IMR-90 (cell line): ENCODE data around the gene EPB41L1. TPM values are rescaled to one million over a fixed set of nuclear protein-coding genes. Genes with fewer than 3 reads are reported as not detected.

Source experiments
- ATAC-seq: fragments of 200-7000 bp; cut with Tn5 transposase; 2 replicates; pipeline ENCODE4 v1.9.1; 2020; ENCODE audit warnings: low read depth, mild to moderate bottlenecking, moderate library complexity
- BruUV-seq: library from RNA; stranded (reverse); fragments of 400-500 nt; replicated peaks from 2 replicates; lab custom pipeline; 2021; lab: Mats Ljungman, UMichigan
- CTCF ChIA-PET: fragments of 300-600 bp; formaldehyde crosslinking; extraction: SDS; loops from one replicate; lab custom pipeline; 2021; ENCODE audit warnings: antibody characterized with exemption; lab: Yijun Ruan, JAX
- POLR2A ChIA-PET: fragments of 300-600 bp; sonication (Branson Sonifier 250); formaldehyde crosslinking; loops from one replicate; lab custom pipeline; 2022; ENCODE audit warnings: antibody characterized with exemption; ENCODE audit not compliant: unreplicated experiment; lab: Charles Lee
- DNase-seq: peaks from one replicate; pipeline ENCODE4 v3.0.0; 2013
- H2AFZ ChIP-seq: replicated peaks from 2 replicates; pipeline ENCODE3; 2013; ENCODE audit warnings: low read length, mild to moderate bottlenecking; ENCODE audit not compliant: poor library complexity
- H2AK5ac ChIP-seq: 2 replicates; pipeline ENCODE4 v1.6.1; 2013; ENCODE audit warnings: low read depth, low read length, inconsistent platforms
- H2AK9ac ChIP-seq: replicated peaks from 2 replicates; pipeline ENCODE3; 2013; ENCODE audit warnings: mild to moderate bottlenecking, low read depth, low read length, moderate library complexity; ENCODE audit not compliant: poor library complexity
- H2BK120ac ChIP-seq: 2 replicates; pipeline ENCODE4 v1.6.1; 2013; ENCODE audit warnings: low read depth, low read length, inconsistent platforms
- H2BK15ac ChIP-seq: 3 replicates; pipeline ENCODE4 v1.6.1; 2013; ENCODE audit warnings: low read depth, low read length, inconsistent platforms
- H2BK20ac ChIP-seq: 2 replicates; pipeline ENCODE4 v1.6.1; 2013; ENCODE audit warnings: low read depth, mild to moderate bottlenecking, inconsistent platforms, low read length, moderate library complexity
- H2BK5ac ChIP-seq: 2 replicates; pipeline ENCODE4 v1.6.1; 2013; ENCODE audit warnings: mild to moderate bottlenecking, low read depth, low read length, inconsistent platforms; ENCODE audit not compliant: poor library complexity, severe bottlenecking
- H3K14ac ChIP-seq: replicated peaks from 2 replicates; pipeline ENCODE4 v1.6.1; 2013; ENCODE audit warnings: low read depth, low read length, inconsistent platforms
- H3K18ac ChIP-seq: 2 replicates; pipeline ENCODE4 v1.6.1; 2013; ENCODE audit warnings: low read depth, low read length, control low read depth
- H3K23ac ChIP-seq: 2 replicates; pipeline ENCODE4 v1.6.1; 2013; ENCODE audit warnings: low read depth, low read length, inconsistent platforms
- H3K27ac ChIP-seq: 2 replicates; pipeline ENCODE4 v1.5.1; 2013; ENCODE audit warnings: mild to moderate bottlenecking, control low read depth, low read length; ENCODE audit not compliant: insufficient read depth
- H3K27me3 ChIP-seq: 2 replicates; pipeline ENCODE4 v1.6.1; 2013; ENCODE audit warnings: low read length; ENCODE audit not compliant: control insufficient read depth, insufficient read depth
- H3K36me3 ChIP-seq: 2 replicates; pipeline ENCODE4 v1.6.1; 2013; ENCODE audit warnings: low read length, mixed read lengths; ENCODE audit not compliant: control insufficient read depth, insufficient read depth
- H3K4ac ChIP-seq: 2 replicates; pipeline ENCODE4 v1.6.1; 2013; ENCODE audit warnings: low read depth, low read length, inconsistent platforms
- H3K4me1 ChIP-seq: 2 replicates; pipeline ENCODE4 v1.6.1; 2013; ENCODE audit warnings: low read length, mixed read lengths; ENCODE audit not compliant: control insufficient read depth, insufficient read depth
- H3K4me2 ChIP-seq: 2 replicates; pipeline ENCODE4 v1.6.1; 2013; ENCODE audit warnings: low read depth, mild to moderate bottlenecking, control low read depth, low read length, moderate library complexity
- H3K4me3 ChIP-seq: 2 replicates; pipeline ENCODE4 v1.5.1; 2013; ENCODE audit warnings: low read depth, mild to moderate bottlenecking, control low read depth, low read length, moderate library complexity; ENCODE audit not compliant: insufficient read depth
- H3K56ac ChIP-seq: 2 replicates; pipeline ENCODE4 v1.6.1; 2013; ENCODE audit warnings: low read length, inconsistent platforms; ENCODE audit not compliant: insufficient read depth; ENCODE audit errors: extremely low read depth
- H3K79me1 ChIP-seq, 2 experiments: 2 replicates each; pipeline ENCODE4 v1.6.1; 2013; ENCODE audit warnings: low read length in 2 of 2, inconsistent platforms in 1 of 2, low read depth in 1 of 2
- H3K9ac ChIP-seq: 2 replicates; pipeline ENCODE4 v1.6.1; 2013; ENCODE audit warnings: low read depth, low read length, control low read depth
- H3K9me1 ChIP-seq: 2 replicates; pipeline ENCODE4 v1.6.1; 2013; ENCODE audit warnings: low read length, inconsistent platforms; ENCODE audit not compliant: insufficient read depth
- H3K9me3 ChIP-seq: 2 replicates; pipeline ENCODE4 v1.6.1; 2013; ENCODE audit warnings: low read length; ENCODE audit not compliant: control insufficient read depth, insufficient read depth
- H4K20me1 ChIP-seq: 2 replicates; pipeline ENCODE4 v1.6.1; 2013; ENCODE audit warnings: low read length, inconsistent platforms; ENCODE audit not compliant: insufficient read depth
- H4K5ac ChIP-seq: 2 replicates; pipeline ENCODE4 v1.6.1; 2013; ENCODE audit warnings: mild to moderate bottlenecking, low read depth, low read length, control low read depth
- H4K8ac ChIP-seq, 2 experiments: 2 replicates each; pipeline ENCODE4 v1.6.1; 2013; ENCODE audit warnings: low read depth in 2 of 2, low read length in 2 of 2, control low read depth in 1 of 2, inconsistent platforms in 1 of 2
- H4K91ac ChIP-seq: 2 replicates; pipeline ENCODE4 v1.6.1; 2013; ENCODE audit warnings: low read depth, low read length, inconsistent platforms; ENCODE audit not compliant: insufficient read depth
- CEBPB ChIP-seq: IDR thresholded peaks from 2 replicates; pipeline ENCODE4 v1.6.1; 2012; ENCODE audit warnings: low read depth, low read length, improper control_type of control experiment
- CHD1 ChIP-seq: IDR thresholded peaks from 2 replicates; pipeline ENCODE4 v1.6.1; 2012; ENCODE audit warnings: low read depth, low read length, improper control_type of control experiment
- MAFK ChIP-seq: IDR thresholded peaks from 2 replicates; pipeline ENCODE4 v1.6.1; 2012; ENCODE audit warnings: low read depth, low read length, improper control_type of control experiment
- NFE2L2 ChIP-seq: fragments of 150-350 bp; IDR thresholded peaks from 2 replicates; pipeline ENCODE4 v1.6.1; 2016; ENCODE audit warnings: low read depth, mild to moderate bottlenecking, low read length
- POLR2A ChIP-seq: IDR thresholded peaks from 2 replicates; pipeline ENCODE4 v1.6.1; 2012; ENCODE audit warnings: mild to moderate bottlenecking, low read depth, low read length
- RAD21 ChIP-seq: IDR thresholded peaks from 2 replicates; pipeline ENCODE4 v1.6.1; 2012; ENCODE audit warnings: low read length, improper control_type of control experiment
- RFX5 ChIP-seq: IDR thresholded peaks from 2 replicates; pipeline ENCODE4 v1.8.0; 2012; ENCODE audit warnings: low read depth, mild to moderate bottlenecking, low read length, moderate library complexity
- WGBS, 2 experiments: methylation state at CpG; one replicate each; pipeline versions ENCODE4 v1.1.5 to v1.1.7; 2013; ENCODE audit warnings: missing lambda C conversion rate in 2 of 2; ENCODE audit not compliant: insufficient read length in 1 of 2; ENCODE audit errors: extremely low coverage in 2 of 2; 5-methylcytosine and 5-hydroxymethylcytosine counted together
- dilution Hi-C: fragments of 300-500 bp; cut with HindIII; formaldehyde crosslinking; loops from one replicate; pipeline ENCODE4 v1.14.3; 2018; ENCODE audit warnings: low sequenced_read_pairs; ENCODE audit not compliant: unreplicated experiment
- in situ Hi-C: fragments of 300-500 bp; cut with MboI; formaldehyde crosslinking; loops from 3 replicates; pipeline ENCODE4 v1.14.3; 2019; ENCODE audit warnings: low sequenced_read_pairs, inconsistent platforms, mixed read lengths
- intact Hi-C: fragments of 100-400 bp; cut with micrococcal nuclease; formaldehyde crosslinking; loops from 2 replicates; pipeline ENCODE4 v1.10.0; 2022
- polyA plus RNA-seq, 3 experiments: library from polyadenylated mRNA; depleted of rRNA; stranded (reverse); fragments of >200 nt; gene quantifications; 2 replicates each; pipeline ENCODE4 v1.2.3, GENCODE V29; 2012; ENCODE audit warnings: low replicate concordance in 1 of 3
- total RNA-seq: library from RNA; depleted of rRNA; stranded (reverse); fragments of >200 nt; gene quantifications from 2 replicates; pipeline ENCODE4 v1.2.3, GENCODE V29; 2012
- TF ChIP-seq, protein P1 (sequence below): fragments of 150-350 bp; IDR thresholded peaks from 2 replicates; pipeline ENCODE4 v1.6.1; 2016; ENCODE audit warnings: low read depth, mild to moderate bottlenecking, low read length, moderate library complexity, borderline replicate concordance

Gene EPB41L1
- total and polyA plus RNA-seq, 2 of the 4 experiments (the other 2 are of a cell fraction) = 12.5 to 33.7 TPM

GRCh38 chr20:36130390-36130789, 24.1 kb upstream of the EPB41L1 start:
- Histone ChIP-seq H4K8ac (no peak overlapping the region), H2AK9ac (no peak overlapping the region), H3K27ac (no peak overlapping the region), H4K5ac (no peak overlapping the region), H3K9ac (no peak overlapping the region), H3K18ac (no peak overlapping the region), H2BK5ac (no peak overlapping the region), H4K20me1 (no peaks in the 10 kb centered on the region; the same call in 1 of the 2 replicates), H4K91ac (no peak overlapping the region), H2AFZ (no peak overlapping the region), H2BK15ac (no peak overlapping the region), H2AK5ac (no peak overlapping the region), H3K4ac (no peak overlapping the region), H3K4me3 (no peak overlapping the region), H3K36me3 (no peaks in the 10 kb centered on the region), H3K4me2 (no peak overlapping the region), H3K9me1 (peaks cover 7% of the 10 kb centered on the region), H3K23ac (no peak overlapping the region), H3K14ac (no peak overlapping the region), H3K56ac (no peak overlapping the region), H3K79me1 (no peaks in the 10 kb centered on the region), H2BK120ac (no peak overlapping the region), H2BK20ac (no peak overlapping the region), H3K27me3 (no peaks in the 10 kb centered on the region), H3K9me3 (no peaks in the 10 kb centered on the region), H3K4me1 (peaks cover 10% of the 10 kb centered on the region)
- in situ Hi-C loops = loop anchor here (25.0 kb wide), 1 partner anchor 368 kb away; the partner anchor contains the start of gene PHF20
- 84% methylated on average over 4 of the region's 6 CpGs; no CpG with 5 or more reads in 1 of the 2 experiments for WGBS, 2 experiments
- ChIA-PET CTCF (interaction anchor here (0.7 to 1.1 kb wide), 2 partner anchors 10 to 72 kb away, joined by 3 to 4 read pairs; no protein-coding TSS in a partner anchor), POLR2A (no interaction called here)
- DNase-seq (no peak), ATAC-seq (no peak)
- intact Hi-C loops = no loop called here
- dilution Hi-C loops = no loop called here
- TF ChIP-seq POLR2A = no peak
- no peak for TF ChIP-seq RFX5
- no peak for TF ChIP-seq MAFK
- TF ChIP-seq RAD21 = no peak
- TF ChIP-seq, protein P1, sequence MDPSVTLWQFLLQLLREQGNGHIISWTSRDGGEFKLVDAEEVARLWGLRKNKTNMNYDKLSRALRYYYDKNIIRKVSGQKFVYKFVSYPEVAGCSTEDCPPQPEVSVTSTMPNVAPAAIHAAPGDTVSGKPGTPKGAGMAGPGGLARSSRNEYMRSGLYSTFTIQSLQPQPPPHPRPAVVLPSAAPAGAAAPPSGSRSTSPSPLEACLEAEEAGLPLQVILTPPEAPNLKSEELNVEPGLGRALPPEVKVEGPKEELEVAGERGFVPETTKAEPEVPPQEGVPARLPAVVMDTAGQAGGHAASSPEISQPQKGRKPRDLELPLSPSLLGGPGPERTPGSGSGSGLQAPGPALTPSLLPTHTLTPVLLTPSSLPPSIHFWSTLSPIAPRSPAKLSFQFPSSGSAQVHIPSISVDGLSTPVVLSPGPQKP = no peak
- no peak for TF ChIP-seq CEBPB
- TF ChIP-seq NFE2L2 = no peak
- no peak for TF ChIP-seq CHD1
- BruUV-seq = no TSS peak
